Fibroblast of the aortic adventitia (primary cell): ENCODE measurements around the gene SPAG6. TPM values are rescaled to one million over a fixed set of nuclear protein-coding genes. Genes with fewer than 3 reads are reported as not detected.
A peak's percentile ranks its signal among the peaks of the same experiment; 100 is the strongest.

Experiments
- DNase-seq: peaks from one replicate; pipeline ENCODE4 v3.0.0-alpha.2; 2010; ENCODE audit warnings: low read depth
- H3K4me3 ChIP-seq: 2 replicates; pipeline ENCODE4 v1.5.1; 2011; ENCODE audit warnings: low read depth, mild to moderate bottlenecking, control low read depth, low read length, moderate library complexity
- total RNA-seq: library from RNA; depleted of rRNA; stranded (reverse); fragments of >200 nt; gene quantifications from 2 replicates; pipeline ENCODE4 v1.2.3, GENCODE V29; 2012; ENCODE audit warnings: low replicate concordance
- TF ChIP-seq, protein P1 (sequence below): IDR thresholded peaks from 2 replicates; pipeline ENCODE4 v1.5.1; 2011; ENCODE audit warnings: mild to moderate bottlenecking, low read length, control low read depth, inconsistent platforms; ENCODE audit not compliant: insufficient read depth

Gene SPAG6
- total RNA-seq, 1 donor: not detected

DNA sequence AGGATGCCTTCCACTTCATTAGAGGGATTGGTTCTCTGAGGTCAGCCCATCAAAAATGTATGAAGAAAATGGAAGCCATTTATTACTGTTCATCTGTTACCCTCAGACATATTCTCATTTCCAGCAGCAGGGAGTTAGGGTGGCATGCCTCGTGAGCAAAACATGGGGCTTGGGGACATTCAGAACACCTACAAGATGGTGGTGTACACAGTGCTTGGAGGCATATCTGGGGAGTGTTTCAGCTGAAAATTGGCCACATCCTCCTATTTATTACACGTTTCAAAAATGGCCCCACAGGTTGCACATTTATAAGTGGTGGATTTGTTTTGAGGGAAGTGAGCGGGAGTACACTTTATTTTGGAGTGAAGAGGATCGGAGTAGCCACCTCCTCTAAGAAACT, 93.4 kb downstream of the SPAG6 start:
- DNase-seq: no peak
- TF ChIP-seq, protein P1, sequence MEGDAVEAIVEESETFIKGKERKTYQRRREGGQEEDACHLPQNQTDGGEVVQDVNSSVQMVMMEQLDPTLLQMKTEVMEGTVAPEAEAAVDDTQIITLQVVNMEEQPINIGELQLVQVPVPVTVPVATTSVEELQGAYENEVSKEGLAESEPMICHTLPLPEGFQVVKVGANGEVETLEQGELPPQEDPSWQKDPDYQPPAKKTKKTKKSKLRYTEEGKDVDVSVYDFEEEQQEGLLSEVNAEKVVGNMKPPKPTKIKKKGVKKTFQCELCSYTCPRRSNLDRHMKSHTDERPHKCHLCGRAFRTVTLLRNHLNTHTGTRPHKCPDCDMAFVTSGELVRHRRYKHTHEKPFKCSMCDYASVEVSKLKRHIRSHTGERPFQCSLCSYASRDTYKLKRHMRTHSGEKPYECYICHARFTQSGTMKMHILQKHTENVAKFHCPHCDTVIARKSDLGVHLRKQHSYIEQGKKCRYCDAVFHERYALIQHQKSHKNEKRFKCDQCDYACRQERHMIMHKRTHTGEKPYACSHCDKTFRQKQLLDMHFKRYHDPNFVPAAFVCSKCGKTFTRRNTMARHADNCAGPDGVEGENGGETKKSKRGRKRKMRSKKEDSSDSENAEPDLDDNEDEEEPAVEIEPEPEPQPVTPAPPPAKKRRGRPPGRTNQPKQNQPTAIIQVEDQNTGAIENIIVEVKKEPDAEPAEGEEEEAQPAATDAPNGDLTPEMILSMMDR: no peak
- H3K4me3 ChIP-seq: peak overlapping the region; percentile 74

- H3K4me3 ChIP-seq: no peak overlapping the region
- no peak for DNase-seq
- TF ChIP-seq, protein P1: no peak
Observed at GRCh38 chr10:22442063-22442462, 96.8 kb downstream of the SPAG6 start.

DNA sequence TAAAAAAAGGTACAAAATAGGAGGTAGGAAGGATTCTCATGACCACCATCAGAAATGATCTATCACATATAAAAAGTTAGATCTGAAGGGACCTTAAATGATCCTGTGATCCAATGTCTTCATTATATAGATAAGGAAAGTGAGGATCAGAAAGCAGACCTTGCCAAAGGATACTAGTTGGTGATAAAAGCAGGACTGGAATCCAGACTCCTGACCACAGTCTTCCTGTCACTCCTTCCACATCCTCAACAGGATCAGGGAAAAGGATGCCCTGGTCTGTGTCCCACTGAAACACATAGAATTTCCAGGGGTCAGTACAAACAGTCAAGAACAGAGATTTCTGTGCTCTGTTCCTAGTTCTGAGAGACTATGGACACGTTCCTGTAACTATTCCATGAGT, 97.2 kb downstream of the SPAG6 start:
- H3K4me3 ChIP-seq: no peak overlapping the region
- DNase-seq: no peak
- TF ChIP-seq, protein P1: no peak

DNA sequence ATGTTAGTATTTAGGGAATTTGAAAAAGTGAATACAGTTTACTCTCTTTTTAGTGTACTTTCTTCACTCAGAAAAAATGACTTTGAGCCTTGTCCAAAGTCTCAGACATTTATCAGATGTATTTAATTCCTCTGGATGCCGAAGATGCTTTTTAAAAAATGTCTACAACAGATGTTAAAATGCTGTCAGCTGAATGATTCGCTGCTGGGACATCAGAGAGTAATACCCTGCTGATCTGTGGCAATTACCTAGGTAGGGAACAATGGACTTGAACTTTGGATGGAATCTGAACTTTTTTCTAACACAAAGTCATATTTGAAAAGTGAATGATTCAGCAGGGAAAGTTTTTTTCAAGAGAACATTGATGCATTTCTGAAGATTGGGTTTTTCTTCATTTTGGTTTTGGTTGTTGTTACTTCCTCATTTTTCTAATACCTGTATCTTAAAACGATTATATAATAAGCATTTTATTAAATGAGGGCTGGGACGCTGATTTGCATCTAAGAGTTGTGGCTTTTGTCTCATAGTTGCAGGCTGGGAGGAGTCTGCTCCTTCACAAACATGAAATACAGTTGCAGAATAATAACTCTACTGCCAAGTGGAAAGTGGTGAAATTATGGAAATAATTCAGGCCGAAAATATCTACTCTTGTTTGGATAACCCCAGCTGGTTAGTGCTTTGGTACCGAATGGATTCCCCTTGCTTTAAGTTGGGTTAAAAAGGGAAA, 98.0 kb downstream of the SPAG6 start:
- TF ChIP-seq, protein P1: no peak
- DNase-seq: peak; percentile 58
- H3K4me3 ChIP-seq: no peak overlapping the region

DNA sequence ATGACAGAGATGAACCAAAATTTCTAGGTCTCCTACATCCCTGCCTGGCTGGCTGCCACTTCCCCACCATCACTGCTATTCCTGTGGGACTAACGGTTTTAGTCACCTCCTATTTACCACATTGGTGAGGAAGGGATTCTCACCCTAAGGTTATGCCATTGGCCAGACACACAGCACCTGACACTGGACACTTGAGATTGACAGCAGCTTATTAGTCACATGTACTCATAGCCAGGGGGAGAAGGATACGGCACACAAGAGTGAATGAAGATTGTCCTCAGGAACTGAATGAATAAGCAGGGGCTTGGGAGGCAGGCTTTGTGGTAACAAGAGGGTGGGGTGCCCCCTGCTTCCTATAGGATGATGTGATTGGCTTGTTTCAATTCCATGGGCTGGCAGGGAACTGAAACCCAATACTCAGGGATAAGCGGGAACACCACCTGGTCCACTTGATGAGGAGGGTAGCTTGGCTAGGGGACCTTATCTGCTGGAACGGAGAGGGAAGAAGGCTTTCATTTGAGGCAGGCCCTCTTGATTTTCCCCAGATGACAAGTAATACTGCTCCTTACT, 99.0 kb downstream of the SPAG6 start:
- H3K4me3 ChIP-seq: no peak overlapping the region
- DNase-seq: no peak
- TF ChIP-seq, protein P1: no peak

- TF ChIP-seq, protein P1: no peak
- H3K4me3 ChIP-seq: no peak overlapping the region
- no peak for DNase-seq
Observed at GRCh38 chr10:22445495-22445894, 100.2 kb downstream of the SPAG6 start.
